Kidney tubule cell (primary cell): Measurements from ENCODE around the gene NDUFB8.
"Not testable (repeated sequence)": the region's sequence is repeated elsewhere in the genome, so short reads cannot be mapped to it uniquely, and the experiment has no call there.

Experiments used
- DNase-seq: peaks from one replicate; pipeline ENCODE4 v3.0.0-alpha.2; 2018; ENCODE audit warnings: low spot score

The NDUFB8 gene

DNA sequence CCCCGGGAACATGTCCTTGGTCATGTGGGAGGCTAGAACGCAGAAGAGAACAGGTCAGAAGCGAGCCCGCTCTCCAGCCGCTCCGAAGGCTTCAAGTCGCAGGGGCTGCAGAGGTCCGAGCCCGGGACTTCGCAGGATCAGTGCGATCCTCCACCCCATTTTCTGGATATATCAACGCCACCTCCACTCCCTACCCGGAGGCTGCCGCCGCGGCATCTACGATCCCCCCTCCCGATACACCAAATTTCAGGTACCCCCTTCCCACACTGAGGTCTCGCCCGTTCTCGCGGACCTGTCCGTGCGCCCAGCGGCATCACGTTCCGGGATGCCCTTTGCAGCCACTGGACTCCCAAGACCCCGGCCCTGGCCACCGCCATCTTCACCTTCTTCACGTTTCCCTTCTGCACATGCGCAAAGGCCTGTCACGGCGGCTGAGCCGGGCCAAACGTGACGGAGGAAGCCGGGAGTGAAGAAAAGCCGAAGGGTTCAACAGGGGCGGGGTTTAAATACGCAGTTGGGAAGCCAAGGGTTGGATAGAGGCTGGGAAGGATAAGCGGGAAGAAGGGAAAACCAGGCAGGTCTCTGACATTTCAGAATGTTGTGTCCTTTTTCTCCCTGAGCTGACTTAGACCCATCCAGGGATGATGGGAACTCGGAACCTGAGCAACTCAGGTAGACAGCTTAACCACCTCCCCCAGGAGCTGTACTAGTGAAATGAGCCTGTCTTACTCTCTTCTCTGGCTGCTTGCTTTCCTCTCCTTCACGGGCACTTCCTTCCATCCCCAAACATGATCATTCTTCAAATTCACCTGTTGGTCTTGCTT, at the start of gene NDUFB8:
Gene NDUFB8, minus strand, starts transcription at position 397 of the 824 bp plus-strand sequence. Its CDS starts 20 bp downstream, at position 377.
- peak; percentile 90 for DNase-seq

DNA sequence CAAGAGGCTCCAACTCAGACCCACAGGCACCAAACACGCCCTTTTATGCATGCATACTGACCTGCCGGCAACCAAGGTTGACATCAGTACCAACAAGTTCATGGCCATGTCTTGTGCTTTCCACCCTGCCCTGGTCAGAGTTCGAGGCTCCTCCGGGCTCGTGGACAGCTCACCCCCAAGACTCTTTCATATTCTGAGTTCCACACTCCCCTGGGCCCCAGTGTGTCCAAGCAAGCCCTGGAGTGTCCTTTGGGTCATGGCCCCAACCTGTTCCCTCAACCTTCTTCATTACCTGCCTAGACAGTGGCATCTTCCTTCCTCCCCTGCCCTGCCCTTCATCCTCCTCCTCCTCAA, 46.6 kb upstream of the NDUFB8 start:
- DNase-seq, result no peak

DNA sequence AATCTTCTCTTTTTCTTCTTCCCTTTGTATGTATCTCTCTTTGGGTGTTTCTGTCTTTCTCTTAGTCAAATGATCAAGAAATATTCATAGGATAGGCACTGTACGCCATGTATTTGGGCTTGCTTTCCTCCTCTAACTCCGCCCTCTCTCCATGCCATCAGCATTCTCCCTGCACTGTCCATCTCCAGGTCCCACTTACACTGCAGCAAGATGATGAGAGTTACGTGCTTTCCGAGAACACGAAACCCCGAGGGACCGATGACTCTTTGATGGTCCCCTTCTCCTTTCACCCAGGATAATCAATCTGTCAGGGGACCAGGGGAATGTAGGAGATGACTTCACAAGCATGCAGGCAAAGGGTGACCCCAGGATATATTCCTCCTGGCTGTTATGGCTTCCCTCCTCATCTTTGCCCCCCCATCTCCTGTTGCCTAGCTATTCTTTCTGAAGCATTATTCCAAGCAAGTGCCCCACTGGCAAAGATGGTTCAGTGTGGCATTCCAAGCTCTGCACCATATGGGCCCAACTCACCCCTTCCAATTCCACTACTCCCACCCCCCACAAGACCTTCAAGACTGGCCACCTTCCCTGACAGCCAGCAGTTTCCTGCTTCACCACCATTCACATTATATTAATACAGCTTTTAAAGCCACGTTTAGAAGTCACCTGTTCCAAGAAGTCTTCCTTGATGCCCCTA, 46.1 kb upstream of the NDUFB8 start:
- DNase-seq, result no peak

DNA sequence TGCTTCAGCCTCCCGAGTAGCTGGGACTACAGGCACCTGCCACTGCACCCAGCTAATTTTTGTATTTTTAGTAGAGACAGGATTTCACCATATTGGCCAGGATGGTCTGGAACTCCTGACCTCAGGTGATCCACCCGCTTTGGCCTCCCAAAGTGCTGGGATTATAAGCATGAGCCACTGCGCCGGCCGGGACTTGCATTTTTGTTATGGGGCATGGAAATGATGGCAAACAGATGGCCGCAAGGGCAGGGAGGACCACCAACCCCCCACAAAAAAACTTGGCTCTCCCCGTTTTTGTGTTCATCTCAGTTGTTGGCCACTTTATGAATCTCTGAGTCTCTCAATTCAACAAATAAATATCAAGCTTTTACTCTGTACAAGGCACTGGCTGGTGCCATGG, 45.5 kb upstream of the NDUFB8 start:
- DNase-seq, result not testable (repeated sequence)

DNA sequence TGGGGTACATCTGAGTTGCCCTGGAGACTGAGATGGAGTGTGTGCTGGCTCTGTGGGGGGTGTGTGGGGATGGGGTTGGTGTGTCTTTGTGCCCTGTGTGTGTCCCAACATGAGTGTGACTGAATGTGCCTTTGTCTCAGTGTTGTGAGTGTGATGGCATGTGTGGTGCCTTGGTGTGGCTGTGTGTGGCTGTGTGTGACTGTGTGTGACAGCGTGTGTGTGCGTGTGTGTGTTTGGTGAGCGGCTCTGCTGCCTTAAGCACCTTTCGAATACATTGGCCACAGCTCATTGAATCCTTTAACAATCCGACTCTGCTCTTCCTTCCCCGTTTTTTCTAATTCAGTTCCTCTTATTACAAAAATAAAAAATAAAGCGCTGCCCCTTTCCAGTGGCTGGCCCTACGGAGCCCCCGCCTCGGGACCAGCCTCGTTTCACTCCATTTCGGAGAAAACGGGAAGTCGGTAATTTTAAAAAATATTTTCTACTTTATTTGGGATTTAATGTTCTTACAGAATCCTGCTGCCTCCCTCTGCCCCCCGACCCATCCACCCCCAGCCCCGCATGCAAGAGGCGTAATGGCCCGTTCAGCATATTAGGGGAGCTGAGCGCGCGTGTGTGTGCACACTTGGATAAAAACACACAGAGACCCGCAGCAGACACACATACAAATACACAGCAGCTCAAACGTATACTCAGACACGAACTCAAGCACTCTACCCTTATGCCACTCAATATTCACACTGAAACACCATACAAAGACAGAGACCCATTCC, 41.6 kb upstream of the NDUFB8 start:
- DNase-seq, result peak; percentile 16

DNA sequence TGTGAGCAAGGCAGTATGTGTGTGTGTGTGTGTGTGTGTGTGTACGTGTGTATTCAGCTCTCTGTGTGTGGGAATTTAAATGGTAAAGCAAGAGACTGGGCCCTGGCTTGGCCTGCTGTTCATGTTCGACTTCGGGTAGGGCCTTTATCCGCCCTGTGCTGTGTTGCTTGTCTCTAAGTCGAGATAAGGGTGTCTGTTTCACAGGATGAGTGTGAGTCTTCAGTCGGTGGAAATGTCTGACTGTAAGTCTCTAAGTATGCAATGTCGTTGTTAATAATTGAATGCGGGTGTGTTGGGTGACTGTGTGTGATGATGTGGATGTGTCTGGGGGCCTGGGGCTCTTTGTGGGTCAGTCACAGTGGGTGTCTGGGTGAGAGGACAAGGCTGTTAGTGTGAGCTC, 40.8 kb upstream of the NDUFB8 start:
- DNase-seq, result peak; percentile 63

DNA sequence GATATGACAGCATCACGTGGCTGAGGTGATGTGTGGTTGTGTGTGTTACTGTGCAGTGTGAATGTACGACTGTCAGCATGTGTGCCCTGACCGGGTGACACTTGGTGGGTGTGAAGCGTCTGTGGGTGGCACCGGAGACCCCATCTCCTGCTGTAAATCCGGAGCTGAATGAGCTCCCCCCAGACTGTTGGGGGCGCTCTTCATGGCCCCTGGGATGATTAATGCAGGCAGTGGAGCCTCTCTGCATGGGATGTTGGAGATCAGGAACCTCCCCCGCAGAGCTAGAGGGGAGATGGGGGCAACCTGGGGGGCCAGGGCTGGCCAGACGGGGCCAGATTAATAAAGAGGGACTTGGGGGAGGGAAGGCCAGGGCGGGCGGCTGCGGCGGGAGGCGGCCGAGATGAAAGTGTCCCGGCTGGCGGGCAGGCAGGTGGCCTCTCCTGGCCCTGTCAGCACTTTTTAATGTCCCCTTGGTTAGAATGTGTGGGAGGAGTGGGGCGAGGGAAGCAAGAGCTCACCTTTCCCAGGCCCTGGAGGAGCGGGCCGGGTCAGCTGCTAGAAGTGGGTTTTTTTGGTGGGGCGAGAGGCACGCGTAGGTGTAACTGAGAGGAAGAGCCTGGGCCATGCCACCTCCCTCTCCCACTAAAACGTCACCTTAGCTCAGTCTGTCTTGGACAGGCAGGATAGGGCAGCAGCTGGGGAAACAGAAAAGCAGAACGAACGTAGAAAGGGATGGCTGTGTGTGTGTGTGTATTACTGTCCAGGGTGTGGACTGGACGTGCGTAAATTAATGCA, 40.2 kb upstream of the NDUFB8 start:
- peak; percentile 22 for DNase-seq

DNA sequence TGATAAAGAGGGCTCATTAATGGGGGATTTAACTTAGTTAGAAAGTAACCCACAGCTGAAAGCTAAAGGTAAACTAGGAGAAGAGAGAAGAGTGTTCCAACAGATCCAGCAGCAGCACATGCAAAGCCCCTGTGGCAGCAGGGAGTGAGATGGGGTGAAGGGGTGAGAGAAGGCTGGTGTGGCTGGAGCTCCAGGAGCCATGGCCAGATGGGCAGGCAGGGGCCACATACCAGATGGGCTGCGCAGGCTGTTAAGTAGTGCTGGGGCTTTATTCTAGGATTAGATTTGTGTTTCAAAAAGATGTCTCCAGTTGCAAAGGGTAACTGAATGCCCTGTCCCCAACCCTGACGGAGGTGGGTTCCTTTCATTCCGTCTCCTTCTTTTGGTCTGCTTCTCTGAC, 39.2 kb upstream of the NDUFB8 start:
- no peak for DNase-seq

DNA sequence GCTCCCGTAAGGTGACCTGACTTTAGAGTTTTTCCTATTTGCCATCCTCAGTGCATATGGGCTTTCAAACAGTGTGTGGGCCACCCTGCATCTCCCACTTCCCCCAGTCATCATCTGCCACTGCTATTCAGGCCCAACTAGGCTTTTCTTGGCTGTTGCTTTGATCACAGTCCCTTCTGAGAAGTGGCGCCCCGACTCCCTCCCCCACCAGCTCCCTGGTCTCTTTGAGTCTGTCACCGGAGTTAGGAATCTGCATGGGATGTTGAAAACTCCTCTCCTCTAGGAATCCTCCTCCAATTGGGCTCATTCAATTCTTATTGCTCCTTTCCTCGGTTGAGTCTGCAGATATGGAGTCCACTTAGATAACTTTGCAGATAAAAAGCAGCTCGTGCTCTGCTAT, 38.2 kb upstream of the NDUFB8 start:
- no peak for DNase-seq

DNA sequence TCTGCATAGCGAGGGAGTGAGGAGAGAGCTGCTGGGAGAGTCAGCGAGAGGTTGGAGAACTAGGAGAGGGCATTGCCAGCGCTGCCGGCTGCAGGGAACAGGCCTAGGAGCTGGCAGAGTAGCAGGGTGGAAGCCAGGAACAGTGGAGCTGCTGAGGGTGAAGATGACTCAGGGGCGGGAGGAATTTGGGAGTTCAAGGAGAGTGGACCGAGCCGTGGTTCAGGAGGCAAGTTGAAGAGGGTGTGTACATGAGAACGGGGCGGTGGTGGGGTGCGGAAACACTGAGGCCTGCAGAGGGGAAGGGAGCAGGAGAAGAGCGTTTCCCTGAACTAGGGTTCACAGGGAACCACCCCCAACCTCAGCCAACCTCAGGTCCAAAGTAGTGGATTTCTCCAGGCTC, 37.6 kb upstream of the NDUFB8 start:
- DNase-seq, result no peak

DNA sequence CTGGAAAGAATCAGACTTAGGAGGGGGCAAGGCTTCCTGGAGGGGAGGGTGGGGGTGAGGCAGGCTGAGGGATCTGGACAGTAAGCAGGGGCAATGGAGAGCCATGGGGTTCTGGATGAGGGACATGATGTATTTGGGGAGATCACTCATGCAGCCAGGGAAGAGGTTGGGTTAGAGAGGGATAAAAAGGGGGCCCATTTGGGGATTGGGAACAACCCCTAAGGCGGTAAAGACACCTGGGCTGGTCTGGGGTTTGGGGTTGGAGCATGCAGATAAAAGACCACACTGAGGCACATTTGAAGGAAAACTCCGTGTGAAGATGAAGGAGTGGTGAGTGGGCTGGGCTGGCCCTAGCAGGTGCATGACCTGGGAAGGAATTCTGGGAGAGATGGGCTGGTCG, 36.9 kb upstream of the NDUFB8 start:
- DNase-seq, result no peak

DNA sequence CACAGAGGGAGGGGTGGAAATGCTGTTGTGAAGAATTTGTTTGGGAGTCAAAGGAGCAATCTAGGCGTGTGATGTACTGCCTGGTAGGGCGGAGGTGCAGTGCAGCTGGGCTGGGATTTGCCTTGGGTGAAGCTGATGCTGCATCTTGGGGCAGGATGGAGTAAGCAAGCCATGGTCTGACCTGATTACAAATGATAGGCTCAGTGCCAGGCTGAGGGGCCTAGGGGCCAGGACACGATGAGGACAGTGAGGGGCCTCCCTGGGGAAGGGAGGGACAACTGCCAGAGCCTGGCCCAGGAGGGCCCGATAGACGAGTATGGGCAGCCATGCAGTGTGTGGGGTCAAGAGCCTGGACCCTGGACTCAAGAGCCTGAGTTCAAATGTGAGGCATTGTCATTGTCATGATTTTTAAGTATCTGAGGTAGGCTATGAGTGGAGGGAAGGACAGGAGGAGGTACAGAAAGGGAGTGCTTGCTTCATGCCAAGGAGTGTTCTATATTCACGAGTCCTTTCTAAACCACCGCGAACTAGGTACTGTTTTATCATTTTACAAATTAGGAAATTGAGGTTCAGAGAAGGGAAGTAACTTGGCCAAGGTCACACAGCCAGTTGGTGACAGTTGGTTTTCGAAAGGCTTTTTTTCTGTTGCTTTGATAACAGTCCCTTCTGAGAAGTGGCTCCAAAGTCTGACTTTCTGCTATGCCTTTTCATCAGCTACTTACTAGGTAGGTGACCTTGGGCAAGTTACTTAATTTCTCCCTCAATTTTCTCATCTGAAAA, 35.7 kb upstream of the NDUFB8 start:
- no peak for DNase-seq

DNA sequence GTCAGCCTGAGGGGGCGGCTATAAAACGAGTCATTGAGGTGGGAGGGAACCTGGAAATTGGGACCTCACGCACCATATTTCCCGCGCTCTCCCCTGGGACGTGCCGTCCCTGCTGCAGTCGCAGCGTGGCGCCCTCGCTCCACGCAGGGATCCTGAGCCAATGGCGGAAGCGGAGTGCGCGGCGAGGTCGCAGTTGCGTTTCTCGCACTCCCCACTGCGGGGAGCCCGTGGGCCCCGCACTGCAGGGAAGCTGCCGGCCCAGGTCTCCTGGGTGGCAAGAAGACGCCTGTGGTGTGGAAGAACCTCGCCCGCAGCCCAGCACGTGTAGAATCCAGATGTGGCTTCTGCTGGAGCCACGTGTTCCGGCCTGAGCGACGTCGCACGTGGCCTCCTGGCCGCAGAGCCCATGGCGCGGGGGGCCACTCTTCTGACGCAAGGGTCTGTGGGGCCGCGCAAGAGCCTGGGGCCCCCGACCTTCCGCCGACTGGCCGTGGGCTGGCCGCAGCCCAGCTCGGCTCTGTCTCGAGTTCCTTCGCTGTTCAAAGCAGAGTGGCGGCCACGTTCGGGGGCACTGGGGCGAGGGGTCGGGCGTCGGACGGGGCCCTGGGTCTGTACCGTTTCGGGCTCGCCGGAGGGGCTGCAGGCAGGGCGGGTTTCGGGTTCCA, 32.5 kb upstream of the NDUFB8 start:
- DNase-seq, result peak; percentile 88

DNA sequence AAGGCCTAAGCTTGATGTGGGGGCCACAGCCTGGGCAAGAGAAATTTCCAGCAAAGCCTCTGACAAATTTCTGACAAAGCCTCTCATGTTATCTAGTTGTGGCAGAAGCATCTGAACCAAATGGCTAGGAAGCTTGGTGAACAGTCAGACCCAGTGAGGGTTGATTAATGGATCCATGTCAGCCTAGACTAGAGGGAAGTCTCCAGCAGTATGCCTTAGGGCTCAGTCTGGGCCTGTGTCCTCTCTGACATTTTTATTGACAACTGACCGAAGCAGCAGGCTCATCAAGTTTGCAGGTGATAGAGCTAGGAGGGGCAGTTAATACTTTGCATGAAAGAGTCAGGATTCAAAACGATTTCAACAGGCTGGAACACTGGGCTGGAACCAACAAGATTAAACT, 31.3 kb upstream of the NDUFB8 start:
- no peak for DNase-seq

DNA sequence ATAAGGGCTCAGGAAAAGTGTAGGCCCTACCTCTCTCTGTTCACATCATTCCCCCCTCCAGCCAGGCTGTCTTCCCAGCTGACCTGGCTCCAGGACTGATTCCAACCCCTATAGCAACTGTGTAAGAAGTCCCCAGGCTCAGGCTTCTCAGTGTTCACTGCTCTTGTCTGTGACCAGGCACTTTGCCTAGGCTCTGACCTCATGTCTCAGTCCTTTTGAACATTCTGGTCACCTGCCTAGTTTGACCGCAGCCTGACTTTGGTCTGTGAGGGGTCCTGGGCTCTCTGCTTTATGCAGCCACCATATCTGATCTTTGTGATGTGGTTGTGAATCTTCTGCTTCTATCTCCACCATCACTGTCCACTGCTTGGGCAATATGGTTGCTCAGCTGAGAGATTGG, 30.6 kb upstream of the NDUFB8 start:
- DNase-seq, result no peak

DNA sequence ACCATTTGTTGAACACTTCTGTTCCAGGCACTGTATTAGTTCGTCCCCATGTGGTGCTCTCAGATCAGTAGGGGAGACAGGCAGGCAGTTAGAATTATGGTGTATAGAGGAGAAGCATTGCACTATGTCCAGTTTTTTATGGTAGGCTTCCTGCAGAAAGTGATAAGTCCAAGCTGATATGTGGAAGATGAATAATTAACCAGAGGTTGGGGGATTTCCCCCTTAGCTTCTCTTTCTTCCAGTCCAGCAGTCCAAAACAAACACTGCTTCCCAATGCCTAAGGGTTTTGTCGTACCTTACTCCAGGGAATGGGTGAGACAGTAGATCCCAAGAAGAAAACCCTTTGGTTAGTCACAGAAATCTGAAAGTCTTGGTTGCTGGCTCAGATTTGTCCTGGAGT, 25.2 kb upstream of the NDUFB8 start:
- DNase-seq, result peak; percentile 84

DNA sequence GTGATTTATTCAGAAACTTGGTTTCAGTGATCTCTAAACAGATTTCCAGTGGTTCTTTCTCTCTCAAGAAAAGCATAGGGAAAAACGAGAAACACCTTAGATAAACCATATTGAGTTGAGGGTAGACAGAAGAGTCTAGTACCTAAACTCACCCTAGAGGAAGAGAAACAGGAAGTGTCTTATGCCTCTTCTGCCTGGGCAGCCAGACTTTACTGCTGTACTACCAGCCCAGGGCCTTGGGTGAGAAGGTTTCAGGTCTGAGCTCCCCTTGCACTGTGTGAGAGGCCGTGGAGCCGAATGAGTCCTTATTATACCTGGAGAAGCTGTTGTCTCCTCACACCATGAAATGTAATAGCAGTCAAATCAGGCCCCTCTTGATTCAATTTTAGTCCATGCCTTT, 24.3 kb upstream of the NDUFB8 start:
- DNase-seq, result no peak

DNA sequence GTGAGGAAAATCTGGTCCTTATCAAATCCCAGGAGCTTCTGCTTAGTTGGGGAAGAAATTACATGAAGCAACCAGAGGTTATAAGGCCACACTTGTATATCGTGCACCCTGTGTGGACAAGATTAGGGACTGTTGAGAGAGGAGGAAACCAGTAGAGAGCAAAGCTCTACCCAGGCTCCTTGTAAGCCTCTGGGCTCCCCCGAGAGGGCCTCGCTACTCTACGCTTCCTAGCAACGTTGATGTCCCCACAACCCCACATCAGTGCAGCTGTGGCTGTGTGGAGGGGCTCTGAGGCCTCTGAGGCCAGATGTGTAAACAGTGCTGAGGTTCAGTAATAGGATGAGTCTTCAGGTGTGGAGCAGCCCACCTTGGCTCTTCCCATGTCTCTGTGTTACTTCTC, 22.1 kb upstream of the NDUFB8 start:
- no peak for DNase-seq

DNA sequence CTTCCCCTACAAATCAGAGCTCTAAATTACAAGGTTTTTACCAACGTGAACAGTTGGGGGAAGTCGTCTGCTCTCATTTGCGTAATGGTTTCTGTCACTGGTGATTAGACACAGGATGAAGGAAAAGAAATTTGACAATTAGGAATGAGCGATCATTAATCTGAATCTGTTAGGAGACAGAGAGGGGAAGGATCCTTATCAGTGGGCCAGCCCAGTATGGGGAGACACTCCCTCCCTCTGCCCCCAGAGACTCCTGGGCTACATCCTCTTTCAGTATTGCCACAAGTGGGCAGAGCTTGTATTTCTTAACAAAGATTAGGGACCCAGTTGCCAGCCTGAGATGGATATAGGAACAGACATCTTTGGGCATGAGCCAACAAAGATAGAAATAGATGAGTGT, 21.5 kb upstream of the NDUFB8 start:
- no peak for DNase-seq

DNA sequence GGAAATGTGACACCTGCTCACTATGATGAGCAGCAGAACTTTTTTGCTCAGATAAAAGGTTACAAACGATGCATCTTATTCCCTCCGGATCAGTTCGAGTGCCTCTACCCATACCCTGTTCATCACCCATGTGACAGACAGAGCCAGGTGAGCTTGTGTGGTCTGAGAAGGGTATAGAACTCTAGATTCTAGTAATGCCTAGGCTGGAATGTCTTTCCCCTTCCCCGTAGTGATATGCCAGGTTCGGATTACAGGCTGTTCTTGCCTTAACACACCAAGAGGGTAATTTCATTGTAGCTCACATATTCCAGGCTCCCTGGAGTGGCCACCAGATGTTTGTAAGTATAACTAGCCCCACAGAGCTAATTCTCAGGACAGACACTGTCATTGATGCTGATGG, 15.3 kb upstream of the NDUFB8 start:
- no peak for DNase-seq

DNA sequence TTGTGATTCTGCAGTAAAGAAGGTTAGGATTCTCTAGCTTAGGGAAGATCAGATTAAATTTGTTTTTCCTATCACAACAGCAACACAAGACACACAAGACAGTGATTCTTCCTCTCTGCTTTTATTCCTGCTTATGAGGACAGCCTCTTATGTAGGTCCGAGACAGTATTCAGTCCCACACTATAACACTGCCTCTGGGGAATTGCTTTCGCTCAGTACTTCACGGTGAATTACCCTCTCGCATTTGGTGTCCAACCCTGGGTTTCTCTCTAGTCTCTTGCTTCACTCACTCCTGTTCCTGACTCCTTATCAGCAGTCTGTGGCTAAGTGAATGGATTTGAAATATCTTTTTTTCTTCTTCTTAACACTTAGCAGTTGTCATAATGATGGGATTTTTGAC, 7.8 kb upstream of the NDUFB8 start:
- DNase-seq, result no peak
